ENCODE results near the gene GNPTAB.

The GNPTAB gene

GRCh38 chr12:101794574-101794973 lies 36.2 kb downstream of the GNPTAB start:
- DNase-seq (ENCODE audit: low read depth): no peak
- TF ChIP-seq CTCF (IDR thresholded peaks at IDR 0.05; ENCODE audit: control insufficient read depth, insufficient read depth, low read depth, low read length, missing control alignments): no peak
- H3K4me3 ChIP-seq (ENCODE audit: control insufficient read depth, low read depth, low read length): no peak overlapping the region

GRCh38 chr12:101793401-101793800 lies 37.4 kb downstream of the GNPTAB start:
- TF ChIP-seq CTCF (IDR thresholded peaks at IDR 0.05; ENCODE audit: control insufficient read depth, insufficient read depth, low read depth, low read length, missing control alignments): no peak
- no peak for DNase-seq (ENCODE audit: low read depth)
- no peak overlapping the region for H3K4me3 ChIP-seq (ENCODE audit: control insufficient read depth, low read depth, low read length)

- DNase-seq (ENCODE audit: low read depth): no peak
- H3K4me3 ChIP-seq (ENCODE audit: control insufficient read depth, low read depth, low read length): no peak overlapping the region
- TF ChIP-seq CTCF (IDR thresholded peaks at IDR 0.05; ENCODE audit: control insufficient read depth, insufficient read depth, low read depth, low read length, missing control alignments): peak; percentile 38
Observed at GRCh38 chr12:101792046-101792931, 38.5 kb downstream of the GNPTAB start.

- no peak for DNase-seq (ENCODE audit: low read depth)
- H3K4me3 ChIP-seq (ENCODE audit: control insufficient read depth, low read depth, low read length): no peak overlapping the region
- no peak for TF ChIP-seq CTCF (IDR thresholded peaks at IDR 0.05; ENCODE audit: control insufficient read depth, insufficient read depth, low read depth, low read length, missing control alignments)
Observed at GRCh38 chr12:101789171-101789570, 41.6 kb downstream of the GNPTAB start.

- no peak for DNase-seq (ENCODE audit: low read depth)
- TF ChIP-seq CTCF (IDR thresholded peaks at IDR 0.05; ENCODE audit: control insufficient read depth, insufficient read depth, low read depth, low read length, missing control alignments): no peak
- no peak overlapping the region for H3K4me3 ChIP-seq (ENCODE audit: control insufficient read depth, low read depth, low read length)
Observed at GRCh38 chr12:101785671-101786070, 45.1 kb downstream of the GNPTAB start.

- no peak for TF ChIP-seq CTCF (IDR thresholded peaks at IDR 0.05; ENCODE audit: control insufficient read depth, insufficient read depth, low read depth, low read length, missing control alignments)
- DNase-seq (ENCODE audit: low read depth): no peak
- H3K4me3 ChIP-seq (ENCODE audit: control insufficient read depth, low read depth, low read length): no peak overlapping the region
Observed at GRCh38 chr12:101784376-101784775, 46.4 kb downstream of the GNPTAB start.
